ENCODE results near the gene ISG15. TPM values are rescaled to one million over a fixed set of nuclear protein-coding genes. Genes with fewer than 3 reads are reported as not detected.

Gene ISG15
- total and polyA plus RNA-seq, 9 of the 15 experiments (the other 6 are each of a cell fraction or from before 2014, with no cell fraction given): 0.40 to 58.3 (median 12.2) TPM

DNA sequence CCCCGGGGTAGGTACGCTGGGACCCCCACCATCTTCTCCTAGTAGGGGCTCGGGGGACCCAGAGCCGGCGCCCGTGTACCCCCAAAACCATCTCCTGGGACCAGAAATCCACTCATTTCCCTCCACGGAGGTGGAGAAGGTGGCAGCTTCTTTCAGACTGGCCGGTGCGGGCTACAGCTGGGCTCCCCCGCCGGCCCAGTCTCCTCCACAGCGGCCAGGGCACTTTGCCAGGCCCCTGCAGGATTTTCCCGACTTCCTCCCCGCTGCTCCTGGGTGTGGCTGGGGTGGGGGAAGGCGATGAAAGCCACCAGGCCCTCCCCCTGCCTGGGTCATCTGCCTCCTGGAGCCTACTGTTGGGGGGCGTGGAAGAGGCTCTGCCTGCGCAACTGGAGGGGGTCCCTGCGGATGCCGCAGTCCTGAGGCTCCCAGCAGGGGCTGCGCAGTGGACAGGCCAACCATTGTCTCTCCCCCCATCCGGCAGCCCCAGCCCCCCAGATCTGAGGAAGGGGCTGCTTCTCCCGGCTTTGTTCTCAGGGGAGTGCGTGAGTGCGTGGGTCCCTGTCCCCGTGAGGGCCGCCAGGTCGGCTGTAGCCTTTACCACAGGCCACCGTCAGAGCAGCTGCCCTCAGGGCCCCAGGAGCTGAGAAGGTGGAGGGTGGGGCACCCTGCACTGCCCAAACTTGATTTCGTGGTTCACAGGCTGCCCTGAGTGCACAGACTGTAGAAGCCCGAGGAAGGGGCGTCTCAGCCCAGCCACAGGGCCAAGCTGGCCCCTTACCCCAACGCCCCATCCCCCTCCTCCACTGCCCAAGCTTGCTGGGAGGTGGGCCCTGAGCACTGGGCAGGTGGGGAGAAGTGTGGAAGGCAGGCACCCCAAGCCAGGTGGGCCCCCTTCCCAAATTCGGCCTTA is 8.0 kb downstream of the ISG15 start (continued):
- TF ChIP-seq, protein P1, sequence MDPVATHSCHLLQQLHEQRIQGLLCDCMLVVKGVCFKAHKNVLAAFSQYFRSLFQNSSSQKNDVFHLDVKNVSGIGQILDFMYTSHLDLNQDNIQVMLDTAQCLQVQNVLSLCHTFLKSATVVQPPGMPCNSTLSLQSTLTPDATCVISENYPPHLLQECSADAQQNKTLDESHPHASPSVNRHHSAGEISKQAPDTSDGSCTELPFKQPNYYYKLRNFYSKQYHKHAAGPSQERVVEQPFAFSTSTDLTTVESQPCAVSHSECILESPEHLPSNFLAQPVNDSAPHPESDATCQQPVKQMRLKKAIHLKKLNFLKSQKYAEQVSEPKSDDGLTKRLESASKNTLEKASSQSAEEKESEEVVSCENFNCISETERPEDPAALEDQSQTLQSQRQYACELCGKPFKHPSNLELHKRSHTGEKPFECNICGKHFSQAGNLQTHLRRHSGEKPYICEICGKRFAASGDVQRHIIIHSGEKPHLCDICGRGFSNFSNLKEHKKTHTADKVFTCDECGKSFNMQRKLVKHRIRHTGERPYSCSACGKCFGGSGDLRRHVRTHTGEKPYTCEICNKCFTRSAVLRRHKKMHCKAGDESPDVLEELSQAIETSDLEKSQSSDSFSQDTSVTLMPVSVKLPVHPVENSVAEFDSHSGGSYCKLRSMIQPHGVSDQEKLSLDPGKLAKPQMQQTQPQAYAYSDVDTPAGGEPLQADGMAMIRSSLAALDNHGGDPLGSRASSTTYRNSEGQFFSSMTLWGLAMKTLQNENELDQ (CRISPR knock-in tag; IDR thresholded peaks at IDR 0.05; ENCODE audit: borderline replicate concordance): no peak
- TF ChIP-seq CTBP1 (IDR thresholded peaks at IDR 0.05; ENCODE audit: borderline replicate concordance) (peak; percentile 73), BRF1 (IDR thresholded peaks at IDR 0.05; ENCODE audit: borderline replicate concordance, extremely low read depth, insufficient read length) (no peak), RBM14 (IDR thresholded peaks at IDR 0.05; ENCODE audit: borderline replicate concordance, insufficient read depth, low read depth, low read length) (0 out of 2 replicates have a peak, but pooled peaks have one; percentile 70), KDM1A (IDR thresholded peaks at IDR 0.05) (no peak), YY1 (IDR thresholded peaks at IDR 0.05; ENCODE audit: borderline replicate concordance in 1 of 3, control insufficient read depth in 1 of 3, extremely low read depth in 1 of 3, insufficient read depth in 3 of 3, insufficient read length in 1 of 3, insufficient replicate concordance in 2 of 3, low read depth in 1 of 3, low read length in 2 of 3) (peak in 1 of 3 experiments; percentile 13), PRMT5 (CRISPR knock-in tag; IDR thresholded peaks at IDR 0.05) (no peak), SMAD3 (CRISPR knock-in tag; conservative IDR thresholded peaks at IDR 0.05) (no peak), ZBTB7A (IDR thresholded peaks at IDR 0.05; ENCODE audit: borderline replicate concordance, control insufficient read depth, low read depth, low read length) (peak; percentile 60; the same call in 1 of the 2 replicates), RCOR1 (IDR thresholded peaks at IDR 0.05; ENCODE audit: borderline replicate concordance in 1 of 2, low read depth in 2 of 2, low read length in 2 of 2) (0 out of 4 replicates have a peak, but pooled peaks of 1 of the 2 experiments have one; percentile 68), NRF1 (conservative IDR thresholded peaks at IDR 0.05 in 1 of 2, IDR thresholded peaks at IDR 0.05 in 1 of 2) (peak; percentile 61 to 69)
- TF ChIP-seq, protein P2, sequence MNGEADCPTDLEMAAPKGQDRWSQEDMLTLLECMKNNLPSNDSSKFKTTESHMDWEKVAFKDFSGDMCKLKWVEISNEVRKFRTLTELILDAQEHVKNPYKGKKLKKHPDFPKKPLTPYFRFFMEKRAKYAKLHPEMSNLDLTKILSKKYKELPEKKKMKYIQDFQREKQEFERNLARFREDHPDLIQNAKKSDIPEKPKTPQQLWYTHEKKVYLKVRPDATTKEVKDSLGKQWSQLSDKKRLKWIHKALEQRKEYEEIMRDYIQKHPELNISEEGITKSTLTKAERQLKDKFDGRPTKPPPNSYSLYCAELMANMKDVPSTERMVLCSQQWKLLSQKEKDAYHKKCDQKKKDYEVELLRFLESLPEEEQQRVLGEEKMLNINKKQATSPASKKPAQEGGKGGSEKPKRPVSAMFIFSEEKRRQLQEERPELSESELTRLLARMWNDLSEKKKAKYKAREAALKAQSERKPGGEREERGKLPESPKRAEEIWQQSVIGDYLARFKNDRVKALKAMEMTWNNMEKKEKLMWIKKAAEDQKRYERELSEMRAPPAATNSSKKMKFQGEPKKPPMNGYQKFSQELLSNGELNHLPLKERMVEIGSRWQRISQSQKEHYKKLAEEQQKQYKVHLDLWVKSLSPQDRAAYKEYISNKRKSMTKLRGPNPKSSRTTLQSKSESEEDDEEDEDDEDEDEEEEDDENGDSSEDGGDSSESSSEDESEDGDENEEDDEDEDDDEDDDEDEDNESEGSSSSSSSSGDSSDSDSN (IDR thresholded peaks at IDR 0.05; ENCODE audit: borderline replicate concordance in 1 of 2, low read depth in 2 of 2, low read length in 2 of 2): peak; percentile 49 to 60; a peak in 2 of 4 replicates
